Peyer's patch (tissue), 4 donors: ENCODE measurements around the gene NTNG2.

Source experiments
- CTCF ChIP-seq, 6 experiments: fragments of 450-650 bp in 4 of 6; fragments of 200-600 bp in 2 of 6; sonication (generic) in 1 of 6; IDR thresholded peaks; one replicate each; pipeline ENCODE4 v1.5.1; 2017 to 2019; ENCODE audit warnings: antibody characterized with exemption in 6 of 6, mild to moderate bottlenecking in 3 of 6, moderate library complexity in 1 of 6
- POLR2A ChIP-seq, 2 donors: fragments of 450-650 bp; IDR thresholded peaks; one replicate each; pipeline ENCODE4 v1.5.1; 2017; ENCODE audit warnings: antibody characterized with exemption in 2 of 2, mild to moderate bottlenecking in 2 of 2, moderate library complexity in 2 of 2

GRCh38 chr9:132230605-132231004 is 68.7 kb downstream of the NTNG2 start:
- TF ChIP-seq CTCF (IDR thresholded peaks at IDR 0.05) (no peak), POLR2A (IDR thresholded peaks at IDR 0.05) (no peak)
